Heart right ventricle (tissue), 16 donors: ENCODE measurements around the gene CLCN1. TPM values are rescaled to one million over a fixed set of nuclear protein-coding genes. Genes with fewer than 3 reads are reported as not detected.

ENCODE experiments used
- ATAC-seq, 8 donors: fragments of 200-7000 bp; cut with Tn5 transposase; one replicate each; pipeline ENCODE4 v1.9.1; 2020; ENCODE audit warnings: mild to moderate bottlenecking in 8 of 8, moderate library complexity in 8 of 8, moderate number of reproducible peaks in 1 of 8
- DNase-seq, 2 donors: peaks; one replicate each; pipeline ENCODE4 v3.0.0-alpha.2; 2020
- H3K27ac ChIP-seq, 10 donors: fragments of 200-600 bp; sonication (generic) in 2 of 10; one replicate each; pipeline versions ENCODE4 v1.5.0 to v1.8.0; 2020 to 2022; ENCODE audit warnings: mild to moderate bottlenecking in 3 of 10
- H3K27me3 ChIP-seq, 7 donors: fragments of 200-600 bp; one replicate each; pipeline ENCODE4 v1.8.0; 2021 to 2022; ENCODE audit warnings: mild to moderate bottlenecking in 2 of 7
- H3K36me3 ChIP-seq, 9 donors: fragments of 200-600 bp; sonication (generic) in 1 of 9; one replicate each; pipeline versions ENCODE4 v1.5.0 to v1.8.0; 2020 to 2022; ENCODE audit warnings: mild to moderate bottlenecking in 2 of 9
- H3K4me1 ChIP-seq, 9 donors: fragments of 200-600 bp; sonication (generic) in 1 of 9; one replicate each; pipeline versions ENCODE4 v1.5.0 to v1.8.0; 2020 to 2022; ENCODE audit warnings: mild to moderate bottlenecking in 4 of 9
- H3K4me3 ChIP-seq, 10 donors: fragments of 200-600 bp; sonication (generic) in 2 of 10; one replicate each; pipeline versions ENCODE4 v1.5.0 to v1.8.0; 2020 to 2022; ENCODE audit warnings: mild to moderate bottlenecking in 7 of 10, moderate library complexity in 2 of 10
- H3K9me3 ChIP-seq, 11 donors: fragments of 200-600 bp in 10 of 11; sonication (generic) in 2 of 11; one replicate each; pipeline versions ENCODE4 v1.5.0 to v1.8.0; 2013 to 2022; ENCODE audit warnings: mild to moderate bottlenecking in 2 of 11, control low read depth in 1 of 11, moderate library complexity in 1 of 11
- CTCF ChIP-seq, 9 donors: fragments of 200-600 bp; sonication (generic) in 2 of 9; IDR thresholded peaks; one replicate each; pipeline versions ENCODE4 v1.5.0 to v1.8.0; 2021 to 2022; ENCODE audit warnings: antibody characterized with exemption in 9 of 9, mild to moderate bottlenecking in 5 of 9, moderate library complexity in 1 of 9
- WGBS, 2 donors: extraction: QIAGEN DNeasy Blood & Tissue Kit; methylation state at CpG; one replicate each; pipeline ENCODE4 v1.1.7; 2013; ENCODE audit warnings: inconsistent platforms in 1 of 2; 5-methylcytosine and 5-hydroxymethylcytosine counted together
- intact Hi-C, 10 donors: fragments of 100-400 bp; cut with DNase I; formaldehyde crosslinking; loops; one replicate each; pipeline versions ENCODE4 v1.11.1 to v1.14.2; 2022
- polyA plus RNA-seq, 2 donors: library from polyadenylated mRNA; stranded (reverse); fragments of 200-250 nt; gene quantifications; one replicate each; pipeline ENCODE4 v1.2.3, GENCODE V29; 2013
- total RNA-seq, 10 donors: library from RNA; stranded (reverse); fragmentation: NEBNext Ultra II Directional in 3 of 10; extraction: Animal tissue kit (Norgen Biotek cat#: 25700) in 3 of 10; gene quantifications; one replicate each; pipeline versions ENCODE4 v1.2.1 to v1.2.4, GENCODE V29; 2021 to 2023
- donor health status: Arrhythmogenic right ventricular cardiomyopathy.
- donor health status: ischemic (EF 13 %, LVEDD 7.1; RV severe dilation, severe dysfunction).
- donor health status: healthy with polysubstance abuse.
- donor health status: DM: no; HTN: yes; CAD: no.
- donor health status: DM: no; HTN: no; CAD: no.
- donor health status: ischemic (EF 25% LVEDD 6.9; RV normal size, moderate dysfunction).
- donor health status: ischemic (EF 25% LVEDD 5.7; RV mildly dilated, moderate dysfunction).
- donor health status: healthy.
- donor health status: DM: yes; HTN: yes; CAD: no.
- donor health status: Ischemic cardiomyopathy.
- donor health status: ischemic (EF 35%, LVEDD 5.7; RV mildly dilated, moderate dysfunction).
- donor health status: nonischemic (EF 11% LVEDD 7.7; RV severe dilation, severe dysfunction).
- donor health status: DM: yes; HTN: yes; CAD: no.
- donor health status: PGD.
- donor health status: ischemic (EF 29% LVEDD 5.4; RV normal size, mild dysfunction).
- donor health status: nonischemic (EF 23%, LVEDD 6.1; RV moderate dilation, normal function).

CLCN1 gene
- total and polyA plus RNA-seq, 12 donors = 0.01 TPM; not detected in 11

GRCh38 chr7:143379611-143380259 is 63.8 kb downstream of the CLCN1 start:
- H3K9me3 ChIP-seq = no peaks in the 10 kb centered on the region
- H3K36me3 ChIP-seq = peaks cover 0 to 26% (median 0%) of the 10 kb centered on the region in 9 donors
- peak overlapping the region in 9 of 10 donors; percentile 97 to 100 (median 100) for H3K27ac ChIP-seq
- H3K27me3 ChIP-seq = no peaks in the 10 kb centered on the region
- peak overlapping the region in 9 of 10 donors; percentile 79 to 100 (median 95) for H3K4me3 ChIP-seq
- peaks cover 5 to 82% (median 40%) of the 10 kb centered on the region in 9 donors for H3K4me1 ChIP-seq
- no peak for TF ChIP-seq CTCF (IDR thresholded peaks at IDR 0.05)
- DNase-seq = no peak
- WGBS, 2 donors = 32% methylated on average over 15 of the region's 15 CpGs
- intact Hi-C loops = loop anchor here in 8 of 10 donors (1.0 to 10.0 kb wide), 7 partner anchors 37 to 117 kb away; partner anchors contain the start of gene GSTK1 (in 2 of the 8)
- ATAC-seq = peak in 5 of 8 donors; percentile 0 to 2 (median 0)

GRCh38 chr7:143380260-143380645 is 64.3 kb downstream of the CLCN1 start:
- no peaks in the 10 kb centered on the region for H3K9me3 ChIP-seq
- 1% methylated on average over 35 of the region's 35 CpGs for WGBS, 2 donors
- H3K4me1 ChIP-seq = peaks cover 8 to 82% (median 45%) of the 10 kb centered on the region in 9 donors
- ATAC-seq (peak; percentile 60 to 88 (median 76)), DNase-seq (peak; percentile 89 to 91)
- intact Hi-C loops = loop anchor here in 6 of 10 donors (1.0 to 10.0 kb wide), 6 partner anchors 36 to 118 kb away; partner anchors contain the start of gene GSTK1 (in 2 of the 6)
- H3K27me3 ChIP-seq = no peaks in the 10 kb centered on the region
- peak overlapping the region; percentile 97 to 100 (median 100) for H3K27ac ChIP-seq
- peaks cover 0 to 31% (median 0%) of the 10 kb centered on the region in 9 donors for H3K36me3 ChIP-seq
- peak; percentile 85 to 95 (median 92) for TF ChIP-seq CTCF (IDR thresholded peaks at IDR 0.05)
- peak overlapping the region; percentile 79 to 100 (median 96) for H3K4me3 ChIP-seq

GRCh38 chr7:143380646-143381426 is 64.9 kb downstream of the CLCN1 start, which contains the start of gene ZYX:
ZYX (plus strand) TSS chr7:143381345; CDS start chr7:143381572, 227 bp downstream.
- ATAC-seq = peak; percentile 90 to 97 (median 94)
- Histone ChIP-seq H3K27ac (peak within 1 kb of the TSS; percentile 97 to 100 (median 100)), H3K4me1 (peaks cover 8 to 82% (median 51%) of the 10 kb centered on the region in 9 donors), H3K27me3 (no peaks in the 10 kb centered on the region), H3K4me3 (peak within 1 kb of the TSS; percentile 79 to 100 (median 96)), H3K36me3 (peaks cover 0 to 37% (median 0%) of the 10 kb centered on the region in 9 donors), H3K9me3 (no peaks in the 10 kb centered on the region)
- WGBS, 2 donors = 0% methylated on average over 60 to 66 of the region's 72 CpGs
- peak; percentile 97 for DNase-seq
- TF ChIP-seq CTCF (IDR thresholded peaks at IDR 0.05) = no peak
- intact Hi-C loops = loop anchor here in 6 of 10 donors (1.0 to 10.0 kb wide), 6 partner anchors 35 to 119 kb away; partner anchors contain the start of gene GSTK1 (in 2 of the 6)
